ENCODE results near the gene COMP. TPM values are rescaled to one million over a fixed set of nuclear protein-coding genes. Genes with fewer than 3 reads are reported as not detected.

Gene COMP
- polyA plus RNA-seq, 1 of the 3 experiments (the other 2 are of a cell fraction) = 0.26 TPM

GRCh38 chr19:18796239-18796638, 5.1 kb upstream of the COMP start:
- H3K36me3 ChIP-seq (replicated peaks in 1 of 2; ENCODE audit: control insufficient read depth in 1 of 2, insufficient read depth in 2 of 2, low read length in 1 of 2) = no peaks in the 10 kb centered on the region
- H3K27me3 ChIP-seq (ENCODE audit: insufficient read depth) = peaks cover 22% of the 10 kb centered on the region
- no peak for DNase-seq
- no peak overlapping the region for H3K9ac ChIP-seq
- no peaks in the 10 kb centered on the region for H4K20me1 ChIP-seq (ENCODE audit: insufficient read depth)
- no peak overlapping the region for H2AFZ ChIP-seq (ENCODE audit: low read depth)
- TF ChIP-seq REST (IDR thresholded peaks at IDR 0.05; ENCODE audit: low read depth, low read length) = no peak
- TF ChIP-seq TEAD4 (IDR thresholded peaks at IDR 0.05; ENCODE audit: borderline replicate concordance, insufficient read depth) = no peak
- no peak for TF ChIP-seq GABPA (IDR thresholded peaks at IDR 0.05; ENCODE audit: low read depth)
- no peak for TF ChIP-seq MAX (IDR thresholded peaks at IDR 0.05; ENCODE audit: low read depth)
- no peak for TF ChIP-seq NFIC (IDR thresholded peaks at IDR 0.05; ENCODE audit: borderline replicate concordance)
- no peak for TF ChIP-seq FOSL2 (IDR thresholded peaks at IDR 0.05; ENCODE audit: borderline replicate concordance, low read depth)
- no peak for TF ChIP-seq ZBTB33 (IDR thresholded peaks at IDR 0.05; ENCODE audit: borderline replicate concordance, low read depth)
- TF ChIP-seq SIN3A (IDR thresholded peaks at IDR 0.05; ENCODE audit: borderline replicate concordance, low read depth, low read length) = no peak
- no peak for TF ChIP-seq USF2 (IDR thresholded peaks at IDR 0.05; ENCODE audit: borderline replicate concordance, low read depth, low read length)
- no peak for TF ChIP-seq RXRA (IDR thresholded peaks at IDR 0.05; ENCODE audit: borderline replicate concordance, low read depth)
- no peak for TF ChIP-seq GATA2 (CRISPR knock-in tag; IDR thresholded peaks at IDR 0.05)
- no peak for TF ChIP-seq PBX3 (IDR thresholded peaks at IDR 0.05)
- TF ChIP-seq NRF1 (IDR thresholded peaks at IDR 0.05; ENCODE audit: low read depth, low read length) = no peak
- H3K79me2 ChIP-seq (ENCODE audit: insufficient read depth) = no peaks in the 10 kb centered on the region
- H3K27ac ChIP-seq (ENCODE audit: low read depth in 2 of 2, low read length in 1 of 2) = no peak overlapping the region
- H3K9me3 ChIP-seq = no peaks in the 10 kb centered on the region
- peaks cover 0 to 6% of the 10 kb centered on the region in 2 experiments; a peak in 1 of 4 replicates for H3K4me1 ChIP-seq (ENCODE audit: control insufficient read depth in 1 of 2, insufficient read depth in 2 of 2, low read depth in 1 of 2, low read length in 1 of 2)
- CTCF ChIA-PET = interaction anchor here (0.7 kb wide), 1 partner anchor 60 kb away, joined by 3 read pairs; no protein-coding TSS in a partner anchor
- no peak overlapping the region for H3K4me3 ChIP-seq (ENCODE audit: low read depth in 2 of 2, low read length in 1 of 2)
- no peak overlapping the region for H3K4me2 ChIP-seq
- H3K9me2 ChIP-seq = no peaks in the 10 kb centered on the region
- 83% methylated on average over 2 of the region's 2 CpGs for WGBS (ENCODE audit: low lambda C conversion rate)
- peaks cover 4% of the 10 kb centered on the region for H3F3A ChIP-seq (replicated peaks; ENCODE audit: insufficient read depth)
- POLR2A ChIA-PET = no interaction called here

Data from SK-N-SH (cell line).